GM19193 (cell line): ENCODE results near the gene ARFRP1.

ENCODE experiments used
- POLR2A ChIP-seq: IDR thresholded peaks from 4 replicates; pipeline ENCODE4 v1.6.1; 2011; ENCODE audit not compliant: insufficient read depth, insufficient read length; ENCODE audit errors: extremely low read depth

The ARFRP1 gene

GRCh38 chr20:63701051-63701328 lies 6.8 kb downstream of the ARFRP1 start:
- TF ChIP-seq POLR2A, result no peak

- no peak for TF ChIP-seq POLR2A
These were observed 7.4 kb downstream of the ARFRP1 start for GRCh38 chr20:63700199-63701050.

GRCh38 chr20:63699466-63700198 lies 8.1 kb downstream of the ARFRP1 start:
- TF ChIP-seq POLR2A, result no peak

GRCh38 chr20:63698739-63699465 lies 8.9 kb downstream of the ARFRP1 start:
- TF ChIP-seq POLR2A, result no peak

- TF ChIP-seq POLR2A, result peak; percentile 29
These were observed 9.8 kb downstream of the ARFRP1 start for GRCh38 chr20:63697868-63698545.

GRCh38 chr20:63697357-63697867 lies 10.4 kb downstream of the ARFRP1 start:
- TF ChIP-seq POLR2A, result no peak

- TF ChIP-seq POLR2A, result peak; percentile 48
These were observed 11.0 kb downstream of the ARFRP1 start, which contains the start of gene TNFRSF6B for GRCh38 chr20:63696628-63697356. Gene TNFRSF6B, plus strand, starts transcription at chr20:63696652. Its CDS starts 116 bp downstream, at chr20:63696768.

GRCh38 chr20:63696306-63696627 lies 11.5 kb downstream of the ARFRP1 start:
- TF ChIP-seq POLR2A, result no peak

GRCh38 chr20:63695424-63696305 lies 12.1 kb downstream of the ARFRP1 start:
- no peak for TF ChIP-seq POLR2A

GRCh38 chr20:63694584-63695423 lies 13.0 kb downstream of the ARFRP1 start:
- no peak for TF ChIP-seq POLR2A

GRCh38 chr20:63693733-63694583 lies 13.8 kb downstream of the ARFRP1 start:
- TF ChIP-seq POLR2A, result no peak
